Measurements from ENCODE around the gene BMS1. TPM values are rescaled to one million over a fixed set of nuclear protein-coding genes. Genes with fewer than 3 reads are reported as not detected.
"Not testable (repeated sequence)": the region's sequence is repeated elsewhere in the genome, so short reads cannot be mapped to it uniquely, and the experiment has no call there.

The BMS1 gene
- polyA plus RNA-seq, 1 of the 3 experiments (the other 2 are of a cell fraction), result 4.9 TPM

- Histone ChIP-seq H3K9me3 (no peaks in the 10 kb centered on the region), H3F3A (replicated peaks; ENCODE audit: insufficient read depth) (no peaks in the 10 kb centered on the region), H3K4me1 (ENCODE audit: control insufficient read depth in 1 of 2, insufficient read depth in 2 of 2, low read depth in 1 of 2, low read length in 1 of 2) (peaks cover 0 to 73% of the 10 kb centered on the region in 2 experiments; a peak in 2 of 4 replicates), H4K20me1 (ENCODE audit: insufficient read depth) (no peaks in the 10 kb centered on the region), H3K27me3 (ENCODE audit: insufficient read depth) (no peaks in the 10 kb centered on the region), H3K9ac (no peak overlapping the region), H3K4me2 (no peak overlapping the region), H3K36me3 (replicated peaks in 1 of 2; ENCODE audit: control insufficient read depth in 1 of 2, insufficient read depth in 2 of 2, low read length in 1 of 2) (no peaks in the 10 kb centered on the region), H2AFZ (ENCODE audit: low read depth) (no peak overlapping the region), H3K9me2 (no peaks in the 10 kb centered on the region), H3K27ac (ENCODE audit: low read depth in 2 of 2, low read length in 1 of 2) (peak overlapping the region in 1 of 2 experiments; percentile 99; a peak in 2 of 4 replicates), H3K4me3 (ENCODE audit: low read depth in 2 of 2, low read length in 1 of 2) (no peak overlapping the region), H3K79me2 (ENCODE audit: insufficient read depth) (no peaks in the 10 kb centered on the region)
- 78% methylated on average over 9 of the region's 9 CpGs for WGBS (ENCODE audit: low lambda C conversion rate)
- ChIA-PET CTCF (interaction anchor here (0.8 to 2.0 kb wide), 6 partner anchors 109 to 236 kb away, joined by 3 to 28 read pairs (median 7); no protein-coding TSS in a partner anchor), POLR2A (interaction anchor here (1.2 to 2.2 kb wide), 4 partner anchors 111 to 217 kb away, joined by 3 to 18 read pairs (median 8); partner anchors contain the start of gene RET)
- TF ChIP-seq ELF1 (IDR thresholded peaks at IDR 0.05) (no peak), CTCF (IDR thresholded peaks at IDR 0.05) (no peak)
- DNase-seq, result no peak
Observed at GRCh38 chr10:42869977-42870350, 87.4 kb downstream of the BMS1 start.

- ChIA-PET POLR2A (interaction anchor here (0.7 to 2.8 kb wide), 14 partner anchors 68 to 215 kb away, joined by 3 to 28 read pairs (median 4); partner anchors contain the start of gene RET), CTCF (interaction anchor here (0.9 to 2.0 kb wide), 11 partner anchors 100 to 234 kb away, joined by 3 to 28 read pairs (median 4); partner anchors contain the start of gene RET)
- not testable (repeated sequence) for H4K20me1 ChIP-seq (ENCODE audit: insufficient read depth); H3K9me2 ChIP-seq; H3K79me2 ChIP-seq (ENCODE audit: insufficient read depth); H3K4me3 ChIP-seq (ENCODE audit: low read depth in 2 of 2, low read length in 1 of 2); H3K36me3 ChIP-seq (replicated peaks in 1 of 2; ENCODE audit: control insufficient read depth in 1 of 2, insufficient read depth in 2 of 2, low read length in 1 of 2); H3K4me2 ChIP-seq; H3K9ac ChIP-seq; H3K27me3 ChIP-seq (ENCODE audit: insufficient read depth); H2AFZ ChIP-seq (ENCODE audit: low read depth); H3K9me3 ChIP-seq; H3F3A ChIP-seq (replicated peaks; ENCODE audit: insufficient read depth)
- peak; percentile 89 for DNase-seq
- Histone ChIP-seq H3K27ac (ENCODE audit: low read depth in 2 of 2, low read length in 1 of 2) (peak overlapping the region in 1 of 2 experiments; percentile 99; a peak in 2 of 4 replicates), H3K4me1 (ENCODE audit: control insufficient read depth in 1 of 2, insufficient read depth in 2 of 2, low read depth in 1 of 2, low read length in 1 of 2) (peaks cover 0 to 85% of the 10 kb centered on the region in 2 experiments; a peak in 2 of 4 replicates)
- whole genome bisulfite sequencing (ENCODE audit: low lambda C conversion rate), result 24% methylated on average over 6 of the region's 13 CpGs
- TF ChIP-seq SMC3 (IDR thresholded peaks at IDR 0.05; ENCODE audit: low read depth, low read length) (peak; percentile 31; the same call in 1 of the 2 replicates), EP300 (IDR thresholded peaks at IDR 0.05; ENCODE audit: borderline replicate concordance in 1 of 2, low read depth in 1 of 2, low read length in 1 of 2) (peak; percentile 55 to 98; a peak in 3 of 4 replicates), RCOR1 (IDR thresholded peaks at IDR 0.05; ENCODE audit: low read length) (peak; percentile 84), GATA2 (CRISPR knock-in tag; IDR thresholded peaks at IDR 0.05) (peak; percentile 79), RAD21 (IDR thresholded peaks at IDR 0.05; ENCODE audit: low read length) (peak; percentile 41; the same call in 1 of the 2 replicates), PBX3 (IDR thresholded peaks at IDR 0.05) (peak; percentile 11; the same call in 1 of the 2 replicates), USF2 (IDR thresholded peaks at IDR 0.05; ENCODE audit: borderline replicate concordance, low read depth, low read length) (peak; percentile 63; the same call in 1 of the 2 replicates), FOXJ3 (CRISPR knock-in tag; IDR thresholded peaks at IDR 0.05) (peak; percentile 99), NFIC (IDR thresholded peaks at IDR 0.05; ENCODE audit: borderline replicate concordance) (peak; percentile 24; the same call in 1 of the 2 replicates), USF1 (IDR thresholded peaks at IDR 0.05; ENCODE audit: borderline replicate concordance, low read depth) (peak; percentile 76; the same call in 1 of the 2 replicates), CHD2 (IDR thresholded peaks at IDR 0.05; ENCODE audit: low read length, partially characterized antibody) (peak; percentile 80), TCF12 (IDR thresholded peaks at IDR 0.05) (peak; percentile 58), TEAD4 (IDR thresholded peaks at IDR 0.05; ENCODE audit: borderline replicate concordance, insufficient read depth) (peak; percentile 46; the same call in 1 of the 2 replicates)
Observed at GRCh38 chr10:42871138-42871641, 88.6 kb downstream of the BMS1 start.
